GM12892 (cell line): Measurements from ENCODE around the gene PRLR.

Experiments used
- POLR2A ChIP-seq: IDR thresholded peaks from 2 replicates; pipeline ENCODE4 v1.6.1; 2011; ENCODE audit warnings: low read depth, low read length, control low read depth
- POLR2AphosphoS5 ChIP-seq: IDR thresholded peaks from 2 replicates; pipeline ENCODE4 v1.6.1; 2011; ENCODE audit warnings: low read depth, low read length, control low read depth

GRCh38 chr5:35198075-35198474 is 32.2 kb downstream of the PRLR start:
- TF ChIP-seq POLR2A (no peak), POLR2AphosphoS5 (no peak)
